GM19455 (cell line): ENCODE results near the gene UBXN10.

Experiments
- ATAC-seq: cut with Tn5 transposase; IDR thresholded peaks from one replicate; pipeline ENCODE4 v1.9.1; 2021; ENCODE audit not compliant: unreplicated experiment

Gene UBXN10

DNA sequence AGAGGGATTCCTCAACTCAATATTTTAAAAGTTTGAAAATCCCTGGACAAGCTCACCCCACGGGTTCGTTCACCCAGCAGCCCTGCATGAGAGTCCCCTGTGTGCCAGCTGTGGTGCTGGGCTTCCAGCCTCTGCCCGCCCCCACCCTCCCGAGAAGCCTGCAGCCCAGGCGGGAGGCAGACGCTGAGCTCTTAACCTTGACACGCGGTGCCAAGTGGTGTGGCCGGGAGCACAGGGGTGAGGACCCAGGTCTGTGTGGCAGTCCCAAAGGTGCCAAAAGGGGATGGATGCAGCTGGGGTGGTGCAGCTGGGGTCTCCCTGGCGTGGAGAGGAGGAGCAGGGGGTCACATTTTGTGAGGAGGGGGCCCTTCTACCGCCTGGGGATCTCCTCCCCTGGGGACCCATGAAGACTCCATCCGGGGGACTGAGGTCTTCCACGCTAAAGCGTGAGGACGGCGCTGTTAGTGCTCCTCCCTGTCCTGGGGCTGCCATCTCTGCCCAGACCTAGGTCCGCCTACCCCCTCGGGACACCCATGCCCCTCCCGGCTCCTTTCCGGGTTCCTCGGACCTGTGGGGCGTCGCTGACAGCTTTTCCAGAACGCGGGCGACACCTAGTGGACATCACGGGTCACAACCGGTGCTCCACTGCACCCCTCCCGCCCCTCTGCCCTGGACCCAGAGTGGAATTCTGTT, 33.8 kb upstream of the UBXN10 start:
- no peak for ATAC-seq

- ATAC-seq, result no peak
These were observed 33.3 kb upstream of the UBXN10 start for GRCh38 chr1:20152599-20152930.

DNA sequence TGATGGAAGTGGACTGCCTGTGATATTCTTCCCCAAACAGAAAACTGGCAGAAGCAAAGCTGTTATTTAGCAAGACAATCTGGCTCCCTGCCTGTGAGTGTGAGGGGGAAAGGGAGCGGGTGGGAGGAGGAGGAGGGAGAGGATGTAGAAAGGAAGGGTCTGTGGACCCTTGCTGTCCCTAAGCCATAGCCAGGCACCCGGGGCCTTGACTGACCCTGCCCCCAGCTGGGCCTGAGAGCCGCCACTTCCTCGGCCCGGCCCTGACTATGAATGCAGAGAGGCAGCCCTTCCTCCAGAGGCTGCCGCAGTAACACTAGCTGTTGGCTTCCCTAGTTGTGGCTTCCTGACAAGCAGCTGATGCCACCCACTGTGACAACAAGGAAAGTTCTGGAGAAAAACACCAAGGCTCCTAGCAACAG, 32.9 kb upstream of the UBXN10 start:
- ATAC-seq, result no peak

- no peak for ATAC-seq
These were observed 31.5 kb upstream of the UBXN10 start for GRCh38 chr1:20154301-20154831.

GRCh38 chr1:20158358-20159070, 27.4 kb upstream of the UBXN10 start:
- ATAC-seq, result no peak

- ATAC-seq, result no peak
These were observed 25.9 kb upstream of the UBXN10 start for GRCh38 chr1:20160034-20160433.

GRCh38 chr1:20164694-20165202, 21.1 kb upstream of the UBXN10 start:
- no peak for ATAC-seq

GRCh38 chr1:20165522-20165951, 20.4 kb upstream of the UBXN10 start:
- ATAC-seq, result no peak

- no peak for ATAC-seq
These were observed 19.8 kb upstream of the UBXN10 start for GRCh38 chr1:20166051-20166450.

DNA sequence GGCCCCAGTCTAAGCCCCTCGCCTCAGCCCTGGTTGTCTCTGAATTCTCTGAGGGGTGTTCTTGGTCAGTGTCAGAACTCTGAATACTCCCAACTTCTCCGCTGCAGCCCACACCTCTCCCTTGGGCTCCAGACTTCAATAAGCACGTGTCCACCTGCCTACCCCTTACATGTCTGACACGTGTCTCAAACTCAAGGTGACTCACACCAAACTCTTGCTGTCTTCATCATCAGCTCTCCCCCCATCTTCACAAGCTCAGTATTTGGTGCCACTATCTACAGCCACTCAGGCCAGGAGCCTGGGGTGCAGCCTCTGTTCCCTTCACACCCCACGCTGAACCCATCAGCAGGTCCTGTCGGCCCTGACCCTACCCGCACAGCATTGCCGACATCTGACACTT, 18.8 kb upstream of the UBXN10 start:
- ATAC-seq, result no peak

DNA sequence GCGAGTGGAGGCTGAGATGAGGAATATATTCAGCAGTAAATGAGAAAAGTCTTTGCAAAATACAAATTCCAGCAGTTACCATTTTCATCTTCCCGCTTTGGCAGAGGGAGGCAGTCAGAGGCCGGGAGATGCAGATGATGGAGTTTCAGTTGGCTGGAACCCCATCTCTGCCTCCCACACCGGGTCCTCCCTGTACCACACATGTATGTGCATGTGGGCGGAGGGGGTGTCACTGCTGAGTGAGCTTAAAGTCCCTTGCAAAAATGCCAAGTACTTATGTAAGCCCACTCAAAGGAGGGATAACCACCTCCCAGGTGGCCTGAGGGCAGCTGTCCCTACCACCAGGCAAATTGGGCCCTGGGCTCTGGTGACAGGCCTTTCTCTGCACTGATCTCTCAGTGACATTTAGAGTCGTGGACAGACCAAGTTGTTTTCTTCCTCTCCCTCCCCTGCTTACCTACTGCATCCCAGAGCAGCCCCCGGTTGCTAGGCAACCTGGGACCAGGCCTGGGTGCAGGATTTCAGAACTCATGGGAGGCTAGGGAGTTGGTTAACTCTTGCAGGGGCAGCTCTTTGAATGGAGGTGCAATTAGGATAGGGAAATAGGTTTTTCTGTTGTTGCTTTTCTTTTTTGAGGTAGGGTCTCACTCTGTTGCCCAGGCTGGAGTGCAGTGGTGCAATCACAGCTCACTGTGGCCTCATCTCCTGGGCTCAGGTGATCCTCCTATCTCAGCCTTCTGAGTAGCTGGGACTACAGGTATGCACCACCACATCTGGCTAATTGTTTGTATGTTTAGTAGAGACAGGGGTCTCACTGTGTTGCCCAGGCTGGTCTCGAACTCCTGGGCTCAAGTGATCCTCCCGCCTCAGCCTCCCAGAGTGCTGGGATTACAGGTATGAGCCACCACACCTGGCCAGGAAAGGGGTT, 17.1 kb upstream of the UBXN10 start:
- ATAC-seq, result no peak

GRCh38 chr1:20169932-20170331, 16.0 kb upstream of the UBXN10 start:
- no peak for ATAC-seq

GRCh38 chr1:20172033-20172590, 13.8 kb upstream of the UBXN10 start:
- no peak for ATAC-seq

DNA sequence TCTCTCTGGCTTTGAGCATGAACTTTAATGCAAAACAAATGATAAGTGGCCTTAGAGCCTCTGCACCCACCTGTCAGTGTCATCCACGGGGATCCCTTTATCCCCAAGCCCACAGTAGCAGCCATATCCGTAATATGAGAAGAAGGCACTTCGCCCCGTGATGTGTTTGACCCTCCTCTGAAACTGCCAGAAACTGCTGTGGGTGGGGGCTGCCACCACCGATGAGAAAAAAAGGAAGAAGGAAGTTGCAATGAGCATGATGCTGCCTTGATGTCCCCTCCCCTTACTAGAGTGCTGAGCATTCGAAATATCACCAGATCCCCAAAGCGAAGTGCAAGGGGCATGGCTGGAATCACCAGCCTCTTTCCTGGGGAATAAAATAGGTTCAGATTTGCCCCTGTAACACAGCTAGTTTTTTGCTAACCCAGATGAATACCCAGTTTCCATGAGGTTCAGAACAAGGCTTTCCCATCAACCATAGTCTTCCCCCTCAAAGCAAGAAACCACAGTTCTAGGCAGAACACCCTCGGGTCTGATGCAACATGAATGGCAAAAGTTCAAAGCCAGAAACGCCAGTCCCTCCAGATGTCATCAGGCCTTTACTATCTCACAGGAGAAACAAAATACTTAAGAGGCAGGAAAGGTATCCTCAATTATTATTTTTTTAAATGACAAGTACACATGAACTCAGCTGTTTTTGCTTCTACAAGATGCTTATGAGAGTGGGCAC, 10.8 kb upstream of the UBXN10 start:
- no peak for ATAC-seq

DNA sequence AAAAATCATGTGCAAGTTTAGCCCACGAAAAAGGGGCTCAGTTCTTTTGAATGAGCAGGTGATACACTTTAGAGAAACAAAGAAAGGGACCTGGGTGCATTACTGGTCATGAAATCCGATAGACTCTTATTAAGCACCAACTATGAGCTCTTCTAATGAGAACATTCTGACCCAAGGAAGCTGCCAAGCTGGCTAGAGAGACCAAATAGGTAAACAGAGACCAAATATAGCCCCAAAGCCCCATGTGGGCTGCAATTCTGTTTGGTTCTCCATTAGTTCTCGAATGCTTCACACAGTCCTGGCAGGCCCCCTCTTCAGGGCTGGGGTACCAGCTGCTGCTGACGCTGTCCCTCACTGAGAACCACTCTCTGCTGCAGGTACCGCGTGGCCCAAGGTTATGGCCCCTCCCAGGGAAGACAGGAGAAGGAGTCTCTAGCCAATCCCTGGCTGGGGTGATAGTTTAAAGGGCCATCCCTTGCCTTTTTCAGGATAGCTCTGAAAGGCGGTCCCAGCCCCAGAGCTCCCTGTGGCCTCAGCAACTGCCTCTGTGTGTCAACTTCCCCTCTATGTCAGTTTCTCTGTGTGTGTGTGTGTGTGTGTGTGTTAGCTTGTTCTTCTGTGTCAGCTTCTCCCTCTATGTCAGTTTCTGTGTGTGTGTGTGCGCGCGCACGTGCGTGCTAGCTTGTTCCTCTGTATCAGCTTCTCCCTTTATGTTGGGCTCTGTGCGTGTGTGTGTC, 7.1 kb upstream of the UBXN10 start:
- no peak for ATAC-seq

DNA sequence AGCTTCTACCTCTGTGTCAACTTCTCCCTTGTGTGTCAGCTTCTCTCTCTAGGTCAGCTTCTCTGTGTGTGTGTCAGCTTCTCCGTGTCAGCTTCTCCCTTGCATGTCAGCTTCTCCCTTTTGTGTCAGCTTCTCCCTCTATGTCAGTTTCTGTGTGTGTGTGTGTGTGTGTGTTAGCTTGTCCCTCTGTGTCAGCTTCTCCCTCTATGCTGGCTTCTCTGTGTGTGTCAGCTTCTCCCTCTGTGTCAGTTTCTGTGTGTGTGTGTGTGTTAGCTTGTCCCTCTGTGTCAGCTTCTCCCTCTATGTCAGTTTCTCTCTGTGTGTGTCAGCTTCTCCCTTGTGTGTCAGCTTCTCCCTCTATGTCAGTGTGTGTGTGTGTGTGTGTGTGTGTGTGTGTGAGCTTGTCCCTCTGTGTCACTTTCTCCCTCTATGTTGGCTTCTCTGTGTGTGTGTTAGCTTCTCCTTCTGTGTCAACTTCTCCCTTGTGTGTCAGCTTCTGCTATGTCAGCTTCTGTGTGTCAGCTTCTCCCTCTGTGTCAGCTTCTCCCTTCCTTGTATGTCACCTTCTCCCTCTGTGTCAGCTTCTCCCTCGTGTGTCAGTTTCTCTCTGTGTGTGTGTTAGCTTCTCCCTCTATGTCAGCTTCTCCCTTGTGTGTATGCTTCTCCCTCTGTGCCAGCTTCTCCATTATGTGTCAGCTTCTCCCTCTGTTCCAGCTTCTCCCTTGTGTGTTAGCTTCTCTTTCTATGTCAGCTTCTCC, 6.3 kb upstream of the UBXN10 start:
- no peak for ATAC-seq

- no peak for ATAC-seq
These were observed 5.6 kb upstream of the UBXN10 start for GRCh38 chr1:20180129-20180843.

- ATAC-seq, result no peak
These were observed 5.1 kb upstream of the UBXN10 start for GRCh38 chr1:20180844-20181207.
